Hematopoietic multipotent progenitor cell (in vitro differentiated cells): Measurements from ENCODE around the gene SYCE3. TPM values are rescaled to one million over a fixed set of nuclear protein-coding genes. Genes with fewer than 3 reads are reported as not detected.

Source experiments
- DNase-seq, 3 donors: peaks; one replicate each; pipeline ENCODE4 v3.0.0-alpha.2; 2011 to 2015; ENCODE audit warnings: low read depth in 2 of 3, low spot score in 2 of 3
- total RNA-seq: library from RNA; depleted of rRNA; stranded (reverse); fragments of >200 nt; gene quantifications from one replicate; pipeline ENCODE4 v1.2.3, GENCODE V29; 2012

The SYCE3 gene
- total RNA-seq, 1 donor, result 0.54 TPM

GRCh38 chr22:50504369-50505211, 58.1 kb downstream of the SYCE3 start:
- DNase-seq, result no peak

GRCh38 chr22:50503475-50504145, 59.1 kb downstream of the SYCE3 start:
- DNase-seq, result no peak

- no peak for DNase-seq
Measured at GRCh38 chr22:50502628-50503474, 59.9 kb downstream of the SYCE3 start.

GRCh38 chr22:50502096-50502495, 60.6 kb downstream of the SYCE3 start:
- DNase-seq, result no peak

Other genes with a start within 250 kb of the SYCE3 start
- 9.2 TPM for gene DENND6B, start 235.9 kb downstream of the SYCE3 start, total RNA-seq
- gene PPP6R2, start 219.6 kb downstream of the SYCE3 start, total RNA-seq, result 70.3 TPM
- 118 TPM for gene SBF1, start 87.9 kb downstream of the SYCE3 start, total RNA-seq
- gene ADM2, start 81.4 kb downstream of the SYCE3 start, total RNA-seq, result 0.54 TPM
- not detected for gene MIOX, start 76.1 kb downstream of the SYCE3 start, total RNA-seq
- gene LMF2, start 55.2 kb downstream of the SYCE3 start, total RNA-seq, result 65.4 TPM
- 38.2 TPM for gene NCAPH2, start 54.7 kb downstream of the SYCE3 start, total RNA-seq
- gene SCO2, start 37.3 kb downstream of the SYCE3 start, total RNA-seq, result 7.3 TPM
- 20.5 TPM for gene TYMP, start 32.9 kb downstream of the SYCE3 start, total RNA-seq
- 1.6 TPM for gene KLHDC7B, start 17.0 kb downstream of the SYCE3 start, total RNA-seq
- gene CPT1B, start 15.5 kb upstream of the SYCE3 start, total RNA-seq, result 13.2 TPM
- 63.8 TPM for gene CHKB, start 19.9 kb upstream of the SYCE3 start, total RNA-seq
- 0.27 TPM for gene MAPK8IP2, start 37.9 kb upstream of the SYCE3 start, total RNA-seq
- gene ARSA, start 65.2 kb upstream of the SYCE3 start, total RNA-seq, result 24.5 TPM
- 24.8 TPM for gene SHANK3, start 109.9 kb upstream of the SYCE3 start, total RNA-seq
- gene ACR, start 175.3 kb upstream of the SYCE3 start, total RNA-seq, result 2.2 TPM
- gene RABL2B, start 220.7 kb upstream of the SYCE3 start, total RNA-seq, result 15.6 TPM